Lung (tissue), 16 donors: ENCODE results near the gene OR1E1. TPM values are rescaled to one million over a fixed set of nuclear protein-coding genes. Genes with fewer than 3 reads are reported as not detected.

Experiments used
- ATAC-seq: fragments of 200-7000 bp; cut with Tn5 transposase; one replicate; pipeline ENCODE4 v1.9.1; 2020; ENCODE audit warnings: moderate number of reproducible peaks; ENCODE audit not compliant: insufficient read depth, low FRiP score
- DNase-seq, 3 donors: peaks; one replicate each; pipeline ENCODE4 v3.0.0-alpha.2; 2013 to 2017
- H3K27ac ChIP-seq, 2 donors: one replicate each; pipeline ENCODE4 v1.5.1; 2013; ENCODE audit warnings: mild to moderate bottlenecking in 2 of 2, moderate library complexity in 2 of 2, control low read depth in 1 of 2, inconsistent platforms in 1 of 2, low read depth in 1 of 2, low read length in 1 of 2
- H3K27me3 ChIP-seq, 3 donors: one replicate each; pipeline ENCODE4 v1.5.1; 2013; ENCODE audit warnings: low read length in 2 of 3; ENCODE audit not compliant: control insufficient read depth in 3 of 3, insufficient read depth in 3 of 3
- H3K36me3 ChIP-seq, 4 donors: one replicate each; pipeline ENCODE4 v1.5.1; 2013; ENCODE audit warnings: low read length in 4 of 4, mild to moderate bottlenecking in 1 of 4, moderate library complexity in 1 of 4; ENCODE audit not compliant: control insufficient read depth in 4 of 4, insufficient read depth in 4 of 4
- H3K4me1 ChIP-seq, 5 donors: one replicate each; pipeline ENCODE4 v1.5.1; 2013; ENCODE audit warnings: low read length in 5 of 5, mild to moderate bottlenecking in 2 of 5, moderate library complexity in 1 of 5; ENCODE audit not compliant: control insufficient read depth in 5 of 5, insufficient read depth in 5 of 5
- H3K4me3 ChIP-seq: one replicate; pipeline ENCODE4 v1.5.1; 2013; ENCODE audit warnings: mild to moderate bottlenecking, control low read depth, moderate library complexity
- H3K9ac ChIP-seq, 2 donors: one replicate each; pipeline ENCODE4 v1.5.1; 2013; ENCODE audit warnings: low read length in 2 of 2, control low read depth in 1 of 2; ENCODE audit not compliant: insufficient read depth in 1 of 2
- H3K9me3 ChIP-seq, 4 donors: one replicate each; pipeline ENCODE4 v1.5.1; 2013; ENCODE audit warnings: low read length in 3 of 4, mild to moderate bottlenecking in 1 of 4, moderate library complexity in 1 of 4; ENCODE audit not compliant: control insufficient read depth in 4 of 4, insufficient read depth in 3 of 4
- WGBS, 2 donors: extraction: QIAGEN DNeasy Blood & Tissue Kit; methylation state at CpG; one replicate each; pipeline ENCODE4 v1.1.7; 2013; 5-methylcytosine and 5-hydroxymethylcytosine counted together
- long read RNA-seq, 5 donors: transcript quantifications; one replicate each; lab custom pipeline, GENCODE V29; 2026
- polyA plus RNA-seq, 2 donors: library from polyadenylated mRNA; stranded (reverse); fragments of 200-250 nt; gene quantifications; one replicate each; pipeline ENCODE4 v1.2.1, GENCODE V29; 2013
- total RNA-seq, 2 donors: library from RNA; depleted of rRNA in 1 of 2; stranded (reverse); fragments of >200 nt in 1 of 2; gene quantifications; one replicate each; pipeline ENCODE4 v1.2.1, GENCODE V29; 2014 to 2021
- TF ChIP-seq, protein P1 (sequence below): IDR thresholded peaks from 2 replicates; pipeline ENCODE4 v1.5.1; 2012; ENCODE audit warnings: mild to moderate bottlenecking; ENCODE audit errors: control extremely low read depth, extremely low read depth
- donor health status: control.
- donor health status: control.
- donor health status: Bipolar disorder and iron deficiency.
- donor health status: healthy.
- donor health status: DM: yes; HTN: yes; CAD: no.

Gene OR1E1, protein sequence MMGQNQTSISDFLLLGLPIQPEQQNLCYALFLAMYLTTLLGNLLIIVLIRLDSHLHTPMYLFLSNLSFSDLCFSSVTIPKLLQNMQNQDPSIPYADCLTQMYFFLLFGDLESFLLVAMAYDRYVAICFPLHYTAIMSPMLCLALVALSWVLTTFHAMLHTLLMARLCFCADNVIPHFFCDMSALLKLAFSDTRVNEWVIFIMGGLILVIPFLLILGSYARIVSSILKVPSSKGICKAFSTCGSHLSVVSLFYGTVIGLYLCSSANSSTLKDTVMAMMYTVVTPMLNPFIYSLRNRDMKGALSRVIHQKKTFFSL
- total RNA-seq (not detected), polyA plus RNA-seq (not detected)
- long read RNA-seq, donor 1 = 0 reads
- long read RNA-seq, donor 2 = 0 reads
- long read RNA-seq, donor 3 = 0 reads
- long read RNA-seq, donor 4 = 0 reads
- long read RNA-seq, donor 5 = 0 reads

DNA sequence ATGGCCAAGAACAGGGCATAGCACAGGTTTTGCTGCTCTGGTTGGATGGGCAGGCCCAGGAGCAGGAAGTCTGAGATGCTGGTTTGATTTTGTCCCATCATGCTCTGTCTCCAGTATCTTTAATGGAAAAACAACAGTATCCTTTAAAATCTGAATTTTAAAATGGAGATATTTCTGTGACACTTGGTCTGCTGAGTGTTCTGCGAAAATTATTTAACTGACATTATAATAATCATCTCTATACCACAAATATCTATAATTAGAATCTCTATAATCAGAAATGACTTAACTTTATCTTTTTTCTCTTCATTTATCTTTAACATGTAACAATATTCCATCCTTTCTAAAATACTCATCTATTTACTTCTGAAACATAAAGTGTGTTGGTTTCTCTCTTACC is at the start of gene OR1E1:
OR1E1 (minus strand) TSS at position 101 of the 400 bp plus-strand sequence; CDS start at position 101, 0 bp downstream.
- Histone ChIP-seq H3K36me3 (no peaks in the 10 kb centered on the region), H3K9me3 (peaks cover 0 to 4% (median 0%) of the 10 kb centered on the region in 4 donors), H3K4me1 (peaks cover 0 to 5% (median 0%) of the 10 kb centered on the region in 5 donors), H3K27me3 (no peaks in the 10 kb centered on the region), H3K4me3 (no peak within 1 kb of the TSS), H3K9ac (no peak within 1 kb of the TSS), H3K27ac (no peak within 1 kb of the TSS)
- TF ChIP-seq, protein P1, sequence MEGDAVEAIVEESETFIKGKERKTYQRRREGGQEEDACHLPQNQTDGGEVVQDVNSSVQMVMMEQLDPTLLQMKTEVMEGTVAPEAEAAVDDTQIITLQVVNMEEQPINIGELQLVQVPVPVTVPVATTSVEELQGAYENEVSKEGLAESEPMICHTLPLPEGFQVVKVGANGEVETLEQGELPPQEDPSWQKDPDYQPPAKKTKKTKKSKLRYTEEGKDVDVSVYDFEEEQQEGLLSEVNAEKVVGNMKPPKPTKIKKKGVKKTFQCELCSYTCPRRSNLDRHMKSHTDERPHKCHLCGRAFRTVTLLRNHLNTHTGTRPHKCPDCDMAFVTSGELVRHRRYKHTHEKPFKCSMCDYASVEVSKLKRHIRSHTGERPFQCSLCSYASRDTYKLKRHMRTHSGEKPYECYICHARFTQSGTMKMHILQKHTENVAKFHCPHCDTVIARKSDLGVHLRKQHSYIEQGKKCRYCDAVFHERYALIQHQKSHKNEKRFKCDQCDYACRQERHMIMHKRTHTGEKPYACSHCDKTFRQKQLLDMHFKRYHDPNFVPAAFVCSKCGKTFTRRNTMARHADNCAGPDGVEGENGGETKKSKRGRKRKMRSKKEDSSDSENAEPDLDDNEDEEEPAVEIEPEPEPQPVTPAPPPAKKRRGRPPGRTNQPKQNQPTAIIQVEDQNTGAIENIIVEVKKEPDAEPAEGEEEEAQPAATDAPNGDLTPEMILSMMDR = no peak
- 91 to 92% methylated on average over 1 of the region's 1 CpG for WGBS, 2 donors
- DNase-seq (no peak), ATAC-seq (no peak)

DNA sequence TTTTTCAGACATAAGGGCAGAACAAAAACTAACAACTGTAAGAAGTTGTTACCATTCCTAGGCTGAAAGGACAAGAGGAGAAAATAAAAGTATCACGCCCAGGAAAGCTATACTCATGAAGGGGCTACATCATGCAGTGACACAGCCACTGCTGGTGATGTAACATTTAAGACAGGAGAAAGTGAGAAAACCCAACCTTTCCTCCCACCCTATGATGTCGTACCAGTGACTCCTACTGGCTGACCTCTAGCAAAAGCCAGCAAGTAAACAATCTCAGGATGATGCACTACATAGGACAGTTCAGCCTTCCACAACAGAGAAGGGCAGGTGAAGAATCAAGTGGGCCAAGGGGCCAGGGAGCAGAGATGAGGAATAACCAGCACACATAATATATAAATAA is 49.4 kb upstream of the OR1E1 start:
- no peaks in the 10 kb centered on the region for H3K27me3 ChIP-seq
- DNase-seq (peak in 2 of 3 donors; percentile 14 to 23), ATAC-seq (no peak)
- H3K4me1 ChIP-seq = peaks cover 0 to 17% (median 0%) of the 10 kb centered on the region in 5 donors
- TF ChIP-seq, protein P1 = no peak
- no peaks in the 10 kb centered on the region for H3K36me3 ChIP-seq
- H3K27ac ChIP-seq = no peak overlapping the region
- no peak overlapping the region for H3K9ac ChIP-seq
- H3K9me3 ChIP-seq = no peaks in the 10 kb centered on the region
- H3K4me3 ChIP-seq = no peak overlapping the region
- WGBS, 2 donors = 32 to 47% methylated on average over 2 of the region's 2 CpGs

DNA sequence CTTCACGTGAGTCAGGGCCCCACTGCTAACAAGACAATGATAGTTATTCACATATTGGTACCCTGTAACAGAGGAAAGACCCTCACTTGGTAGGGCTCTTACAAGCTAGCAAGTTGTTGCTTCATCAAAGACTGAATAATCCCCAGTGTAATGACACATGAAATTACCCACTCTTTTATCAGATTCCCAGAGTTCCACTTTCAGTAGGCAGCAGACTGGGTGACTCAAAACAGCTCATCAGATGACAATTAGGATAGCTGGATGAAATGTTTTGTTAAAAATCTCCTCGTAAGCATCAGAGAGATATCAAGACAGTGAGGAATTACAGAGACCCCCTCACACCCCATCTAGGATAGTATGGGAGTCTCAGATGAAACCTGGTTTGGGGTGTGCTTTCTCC is 42.2 kb upstream of the OR1E1 start:
- Histone ChIP-seq H3K27me3 (no peaks in the 10 kb centered on the region), H3K4me1 (peaks cover 0 to 16% (median 0%) of the 10 kb centered on the region in 5 donors), H3K4me3 (no peak overlapping the region), H3K36me3 (no peaks in the 10 kb centered on the region), H3K27ac (no peak overlapping the region), H3K9me3 (no peaks in the 10 kb centered on the region), H3K9ac (no peak overlapping the region)
- WGBS, 2 donors = 65 to 78% methylated on average over 2 of the region's 2 CpGs
- ATAC-seq = no peak
- peak in 2 of 3 donors; percentile 46 to 58 for DNase-seq
- TF ChIP-seq, protein P1 = no peak
